HG03039 (cell line): ENCODE results near the gene NXN.
"Not testable (repeated sequence)": the region's sequence is repeated elsewhere in the genome, so short reads cannot be mapped to it uniquely, and the experiment has no call there.

Source experiments
- ATAC-seq: cut with Tn5 transposase; IDR thresholded peaks from one replicate; pipeline ENCODE4 v1.9.1; 2021; ENCODE audit warnings: mild to moderate bottlenecking, moderate library complexity; ENCODE audit not compliant: unreplicated experiment

NXN gene

DNA sequence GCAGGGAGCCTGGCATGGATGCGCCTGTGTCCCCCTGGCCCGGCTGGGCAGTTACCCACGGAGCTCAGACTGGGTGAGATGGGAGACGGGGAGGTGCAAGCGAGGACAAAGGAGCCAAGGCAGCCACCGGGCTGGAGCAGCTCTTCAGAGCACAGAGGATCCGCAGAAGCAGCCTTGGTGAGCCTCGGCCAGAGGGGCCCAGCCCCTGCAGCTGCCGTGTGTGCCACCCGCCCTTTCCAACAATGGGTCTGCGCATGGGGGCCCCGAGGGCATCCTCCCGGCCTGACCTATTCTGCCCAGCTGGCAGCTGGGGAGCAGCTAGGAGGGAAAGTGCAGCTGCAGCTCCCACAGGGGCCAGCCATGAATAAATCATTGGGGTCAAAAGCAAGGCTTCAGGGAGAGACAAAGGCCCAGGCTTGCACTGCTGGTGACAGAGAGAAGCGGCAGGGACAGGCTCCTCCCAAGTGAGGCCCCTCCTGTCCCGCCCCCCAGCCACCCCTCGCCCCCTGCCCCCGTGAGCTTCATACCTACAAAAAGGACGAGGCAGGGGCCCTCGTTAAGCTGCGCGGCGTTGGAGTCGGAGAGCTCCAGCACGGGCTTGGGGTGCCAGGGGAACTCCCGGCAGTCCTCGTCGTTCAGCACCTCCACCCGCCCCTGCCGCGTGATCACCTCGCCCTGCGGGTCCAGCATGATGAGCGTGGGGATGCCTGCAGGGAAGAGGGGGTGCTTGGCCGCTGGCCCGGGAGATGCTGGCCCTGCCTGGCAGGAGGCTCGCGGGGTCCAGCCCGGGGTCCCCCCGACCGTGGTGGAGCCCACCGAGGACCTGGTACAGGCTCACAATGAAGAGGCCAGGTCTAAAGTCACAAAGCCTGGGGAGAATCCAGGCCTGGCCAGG lies 174.8 kb downstream of the NXN start:
- ATAC-seq: no peak

DNA sequence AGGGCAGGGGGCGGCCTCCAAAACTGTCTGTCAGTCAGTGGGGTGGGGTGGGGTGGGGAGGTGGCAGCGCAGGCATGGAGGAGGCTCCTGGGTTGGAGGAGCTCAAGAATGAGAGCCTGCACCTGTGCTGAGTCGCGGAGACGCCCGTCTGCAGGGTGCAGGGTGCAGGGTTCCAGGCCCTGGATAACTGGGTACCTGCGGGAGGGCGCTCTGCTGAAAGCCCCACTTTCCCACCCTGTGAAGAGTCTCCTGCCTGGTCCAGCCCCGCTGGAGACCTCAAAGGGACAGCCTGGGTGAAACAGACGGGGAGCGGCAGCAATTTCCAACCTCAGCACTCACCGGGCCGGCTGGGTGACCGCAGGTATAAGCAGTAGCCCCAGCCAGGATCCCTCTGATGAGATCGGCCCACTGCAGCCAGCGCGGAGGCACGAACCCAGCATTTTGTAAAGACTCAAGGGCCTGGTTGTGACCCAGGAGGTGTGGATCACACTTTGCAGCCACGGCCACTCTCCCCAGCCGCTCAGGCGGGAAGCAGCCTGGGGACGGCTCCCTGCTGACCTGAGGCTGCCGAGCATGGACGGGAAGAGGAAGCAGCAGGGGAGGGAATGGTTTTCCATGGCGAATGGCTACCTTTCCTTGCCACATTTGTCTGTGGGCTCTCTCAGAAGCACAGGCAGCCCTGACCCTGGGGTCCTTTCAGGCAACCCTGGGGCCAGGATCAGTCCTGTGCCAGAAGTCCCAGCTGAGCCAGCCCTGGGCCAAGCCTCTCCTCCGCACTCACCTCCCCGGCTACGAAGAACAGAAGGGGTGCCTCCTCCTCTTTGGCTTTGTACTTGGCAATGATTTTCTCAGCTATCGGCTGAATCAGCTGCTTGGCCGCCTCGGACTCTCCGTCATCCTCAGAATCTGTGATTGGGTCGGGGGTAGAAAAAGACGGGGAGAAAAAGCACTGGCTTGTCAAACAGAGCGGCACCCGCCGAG lies 176.4 kb downstream of the NXN start:
- ATAC-seq: no peak

DNA sequence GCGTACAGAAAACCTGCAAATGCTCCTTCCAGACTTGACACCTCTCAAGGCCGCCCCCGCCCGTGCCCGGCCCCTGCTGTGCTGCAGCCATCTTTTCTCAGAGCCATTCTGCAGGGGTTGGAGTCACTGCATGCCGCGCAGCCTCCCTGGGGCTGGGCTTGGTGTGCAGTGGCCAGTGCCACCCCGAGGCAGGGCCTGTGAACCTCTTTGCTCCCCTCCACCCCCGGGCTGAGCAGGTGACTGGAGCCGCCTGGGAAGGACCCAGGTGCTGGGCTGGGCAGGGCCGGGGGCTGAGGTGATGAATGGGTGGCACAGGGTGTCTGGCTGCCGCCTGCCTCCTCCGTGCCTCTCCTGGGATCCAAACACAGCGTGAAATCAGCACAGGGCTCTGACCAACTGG lies 177.1 kb downstream of the NXN start:
- no peak for ATAC-seq

DNA sequence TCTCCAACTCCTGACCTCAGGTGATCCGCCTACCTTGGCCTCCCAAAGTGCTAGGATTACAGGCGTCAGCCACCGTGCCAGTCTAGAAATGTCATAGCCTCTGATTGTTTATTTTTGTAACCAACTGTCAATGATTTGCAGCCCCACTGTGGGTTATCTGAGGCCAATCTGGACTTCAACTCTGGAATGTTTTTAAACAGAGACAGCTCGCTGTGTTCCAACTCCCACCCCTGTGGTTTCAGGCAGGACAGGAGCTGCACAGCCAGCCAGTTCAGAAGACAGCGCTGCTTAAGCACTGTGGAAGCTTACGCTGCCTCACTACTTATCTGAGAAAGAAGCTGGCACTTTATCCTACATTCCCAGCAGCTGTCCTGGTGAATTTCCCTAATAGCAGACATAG lies 177.9 kb downstream of the NXN start:
- ATAC-seq: no peak

DNA sequence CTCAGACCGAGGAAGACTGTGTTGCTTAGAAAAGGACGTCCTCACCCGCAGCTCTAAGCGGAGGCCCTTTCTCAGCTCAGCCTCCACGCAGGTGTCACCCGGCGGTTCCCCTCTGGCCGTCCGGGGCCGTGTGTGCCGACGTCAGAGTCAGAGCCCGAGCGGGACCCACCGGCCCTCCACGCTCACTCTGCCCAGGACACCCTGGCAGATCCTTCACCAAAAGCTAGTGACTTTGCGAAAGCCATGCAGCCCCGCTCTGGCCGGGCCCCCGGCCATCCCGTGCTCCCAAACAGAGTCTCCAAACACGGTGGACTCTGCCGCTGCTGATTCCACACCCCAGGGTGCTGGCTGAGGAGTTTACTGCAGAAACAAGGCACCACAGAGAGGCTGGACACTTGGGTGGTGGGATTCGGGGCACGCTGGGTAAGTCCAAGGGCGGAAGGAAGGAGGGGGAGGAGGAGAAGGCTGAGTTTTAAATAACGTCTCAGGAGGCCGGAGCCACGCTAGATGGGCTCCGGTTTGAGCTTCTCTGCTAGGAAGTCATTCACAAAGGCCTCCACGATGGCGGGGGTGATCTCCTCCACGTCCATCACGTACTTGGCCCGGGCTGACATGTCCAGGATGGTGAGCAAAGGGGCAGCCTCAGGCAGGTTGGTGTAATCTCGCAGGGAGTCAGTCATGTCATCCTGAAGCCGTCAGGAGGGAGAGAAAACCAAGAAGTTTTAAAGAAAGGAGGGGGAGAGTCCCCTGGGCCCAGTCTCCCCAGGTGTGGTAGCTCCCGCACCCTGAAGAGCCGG lies 178.9 kb downstream of the NXN start:
- ATAC-seq: no peak

DNA sequence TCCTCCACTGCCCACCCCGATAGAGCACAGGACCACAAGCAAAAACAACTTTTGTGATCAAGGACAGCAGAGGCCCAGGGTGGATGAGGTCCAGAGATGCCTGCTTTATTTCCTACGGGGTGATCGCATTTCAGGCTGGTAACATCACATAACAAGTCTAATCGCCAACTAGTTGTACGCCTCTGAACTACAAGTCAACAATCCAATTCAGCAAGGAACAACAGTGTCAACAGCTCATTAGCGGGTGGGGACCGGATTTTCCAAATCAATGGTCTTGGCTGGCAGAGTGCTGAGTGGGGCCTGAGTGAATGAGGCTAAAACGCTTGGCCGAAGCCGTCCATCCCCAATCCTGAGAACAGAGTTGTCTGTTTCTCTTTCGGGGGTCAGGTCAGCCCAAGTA lies 180.3 kb downstream of the NXN start:
- ATAC-seq: no peak

DNA sequence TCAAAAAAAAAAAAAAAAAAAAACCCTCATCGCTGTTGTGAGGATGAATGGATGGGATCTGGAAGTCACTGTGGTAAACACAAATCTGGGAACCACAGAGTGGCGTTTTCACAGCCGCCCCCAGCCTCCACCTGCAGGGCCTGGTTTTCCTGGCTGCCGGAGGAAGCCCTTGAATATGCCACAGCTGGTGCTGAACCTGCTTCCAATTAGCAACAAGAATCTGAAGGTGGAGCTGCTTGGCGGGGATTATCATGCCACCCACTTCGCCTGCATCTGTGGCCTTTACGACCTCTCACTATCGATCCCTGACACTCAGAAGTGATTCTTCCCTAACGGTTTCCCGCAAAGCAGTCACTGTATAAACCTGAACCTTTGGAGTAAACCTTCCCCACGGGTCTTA lies 181.3 kb downstream of the NXN start:
- ATAC-seq: no peak

DNA sequence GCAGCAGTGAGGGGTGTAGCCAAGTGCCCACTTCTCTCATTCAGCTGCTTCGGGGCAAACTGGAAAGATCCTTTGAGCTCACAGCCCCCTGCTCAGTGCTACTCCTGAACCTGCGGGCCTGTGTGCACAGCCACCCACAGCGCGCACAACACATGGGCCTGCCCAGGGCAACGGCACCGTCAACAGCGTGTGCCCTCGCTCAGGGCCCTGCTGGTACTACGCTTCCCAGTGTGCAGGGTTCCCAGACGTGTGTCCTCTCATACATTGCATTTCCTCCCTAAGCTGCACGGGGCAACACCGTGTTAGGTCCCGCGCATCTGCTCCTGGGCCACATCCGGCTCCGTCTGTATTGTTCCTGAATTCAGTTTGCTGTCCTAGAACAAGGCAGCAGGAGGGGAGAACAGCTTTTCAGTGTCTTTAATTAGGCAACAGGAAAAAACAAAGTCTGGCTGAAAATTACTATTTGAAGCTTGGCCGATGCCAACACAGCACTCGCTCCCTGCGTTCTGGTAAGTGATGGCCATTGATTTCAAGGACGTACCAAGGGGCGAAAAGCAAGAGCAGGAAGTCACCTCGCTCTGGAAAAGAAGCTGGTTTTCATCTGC lies 182.2 kb downstream of the NXN start:
- ATAC-seq: no peak

DNA sequence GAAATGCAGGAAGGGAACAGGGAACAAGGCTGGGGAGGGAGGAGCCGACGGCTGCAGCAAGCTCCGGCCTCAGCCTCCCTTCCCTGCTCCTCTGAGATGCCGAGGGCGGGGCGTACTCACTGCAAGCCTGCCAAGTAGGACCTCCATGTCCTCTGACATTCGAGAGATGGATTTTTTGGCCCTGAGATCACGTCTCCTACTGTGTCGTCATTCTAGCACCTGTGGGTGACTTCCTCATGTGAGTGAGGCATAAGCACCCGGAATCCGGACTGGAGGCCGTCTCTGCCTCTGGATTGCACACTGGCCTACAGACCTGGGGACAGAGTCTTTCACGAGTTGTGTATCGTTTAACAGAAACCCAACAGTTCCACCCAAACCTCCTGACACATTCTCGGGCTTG lies 183.0 kb downstream of the NXN start:
- no peak for ATAC-seq

DNA sequence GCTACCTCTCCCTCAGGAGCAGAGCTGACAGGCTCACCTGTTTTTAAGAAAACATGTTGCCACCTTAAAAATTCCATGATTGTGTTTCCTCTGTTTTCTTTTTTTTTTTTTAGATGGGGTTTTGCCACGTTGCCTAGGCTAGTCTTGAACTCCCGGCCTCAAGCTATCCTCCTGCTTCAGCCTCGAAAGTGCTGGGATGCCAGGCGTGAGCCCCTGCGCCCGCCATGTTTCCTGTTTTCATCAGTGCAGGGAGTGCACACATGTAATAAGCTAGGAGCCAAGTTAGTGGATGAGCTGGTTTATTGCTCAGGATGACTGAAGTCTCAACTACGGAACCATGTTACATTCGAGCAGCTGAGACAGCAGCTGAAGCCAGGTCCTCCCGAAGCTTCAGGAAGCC lies 183.9 kb downstream of the NXN start:
- ATAC-seq: no peak

DNA sequence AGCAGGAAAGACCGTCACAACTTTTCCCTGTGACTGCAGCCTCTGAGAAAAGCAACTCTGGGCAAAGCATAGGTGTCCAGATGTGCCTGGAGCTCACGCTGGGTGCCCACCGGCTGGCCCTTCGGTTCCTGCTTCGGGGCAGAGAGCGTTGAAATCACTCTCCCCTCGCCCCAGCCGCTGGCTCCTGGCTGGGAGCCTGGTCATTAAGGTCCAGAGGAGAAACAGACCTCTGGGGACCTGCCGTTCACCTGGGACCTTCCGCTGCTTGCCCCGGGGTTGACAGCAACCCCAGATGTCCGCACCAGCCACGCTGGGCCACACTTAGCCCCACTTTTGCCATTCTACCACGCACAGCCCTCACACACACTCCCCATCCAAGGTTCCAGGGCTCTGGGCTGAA lies 184.3 kb downstream of the NXN start:
- ATAC-seq: no peak

DNA sequence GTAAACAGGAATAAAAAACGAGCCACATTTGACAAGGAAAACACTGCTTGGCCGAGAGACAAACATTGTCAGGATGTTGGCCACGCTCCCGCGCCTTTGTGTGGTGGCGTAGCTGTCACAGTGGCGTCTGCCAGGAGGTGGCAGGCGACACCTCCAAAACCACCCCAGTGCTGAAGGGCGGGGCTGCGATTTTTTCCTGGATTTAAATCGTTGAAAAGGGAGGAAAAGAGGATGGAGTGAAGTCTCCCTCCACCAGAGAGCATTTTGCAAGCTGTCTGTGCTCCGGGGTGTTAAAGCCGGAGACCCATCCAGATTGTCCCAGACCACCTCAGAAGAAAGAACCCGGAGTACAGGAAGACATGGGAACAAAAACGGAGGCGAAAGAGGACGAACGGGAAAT lies 184.7 kb downstream of the NXN start:
- ATAC-seq: no peak

DNA sequence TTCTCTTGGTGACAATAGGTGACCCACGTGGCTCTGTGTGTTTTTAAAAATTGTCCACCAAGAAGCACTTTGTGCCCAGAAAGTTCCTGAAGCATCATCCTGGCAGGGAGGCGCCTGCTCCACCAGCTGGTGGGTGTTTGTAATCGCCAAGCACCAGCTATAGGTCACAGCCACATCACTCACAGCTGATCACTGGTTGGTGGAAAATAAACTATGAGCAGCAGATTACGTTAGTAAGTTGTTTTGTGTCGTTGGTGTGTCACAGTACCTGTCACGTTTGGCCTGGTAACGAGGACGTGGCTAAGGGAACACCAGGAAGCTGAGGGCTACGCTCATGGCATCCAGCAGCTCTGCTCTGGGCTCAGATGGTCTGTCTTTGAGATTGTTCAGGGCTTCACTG lies 187.3 kb downstream of the NXN start:
- no peak for ATAC-seq

DNA sequence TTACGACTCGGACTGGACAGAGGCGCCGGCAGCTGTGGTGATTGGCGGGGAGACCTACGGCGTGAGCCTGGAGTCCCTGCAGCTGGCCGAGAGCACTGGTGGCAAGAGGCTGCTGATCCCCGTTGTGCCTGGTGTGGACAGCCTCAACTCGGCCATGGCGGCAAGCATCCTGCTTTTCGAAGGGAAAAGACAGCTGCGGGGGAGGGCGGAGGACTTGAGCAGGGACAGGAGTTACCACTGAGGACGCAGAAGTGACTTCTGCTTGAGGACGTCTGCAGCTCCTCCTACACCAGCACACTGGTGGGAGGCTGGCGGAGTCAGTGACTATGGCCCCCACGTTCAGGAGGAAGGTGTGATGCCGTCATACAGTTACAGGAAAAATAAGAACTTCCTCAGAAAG lies 187.7 kb downstream of the NXN start:
- no peak for ATAC-seq

DNA sequence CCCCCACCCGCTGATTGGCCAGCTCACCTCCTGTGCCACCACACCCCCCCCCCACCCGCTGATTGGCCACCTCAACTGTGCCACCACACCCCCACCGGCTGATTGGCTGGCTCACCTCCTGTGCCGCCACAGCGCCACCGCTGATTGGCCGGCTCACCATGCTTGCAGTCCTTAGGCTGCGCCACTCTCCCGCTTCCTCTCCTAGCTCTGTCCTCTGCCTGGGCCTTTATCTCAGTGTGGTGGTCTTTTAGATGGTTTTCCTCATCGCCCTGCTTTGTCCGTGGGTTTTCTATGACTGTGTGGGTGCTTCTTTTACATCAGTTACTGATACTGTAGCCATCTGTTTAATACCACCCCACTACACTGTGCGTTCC lies 188.7 kb downstream of the NXN start:
- ATAC-seq: not testable (repeated sequence)

DNA sequence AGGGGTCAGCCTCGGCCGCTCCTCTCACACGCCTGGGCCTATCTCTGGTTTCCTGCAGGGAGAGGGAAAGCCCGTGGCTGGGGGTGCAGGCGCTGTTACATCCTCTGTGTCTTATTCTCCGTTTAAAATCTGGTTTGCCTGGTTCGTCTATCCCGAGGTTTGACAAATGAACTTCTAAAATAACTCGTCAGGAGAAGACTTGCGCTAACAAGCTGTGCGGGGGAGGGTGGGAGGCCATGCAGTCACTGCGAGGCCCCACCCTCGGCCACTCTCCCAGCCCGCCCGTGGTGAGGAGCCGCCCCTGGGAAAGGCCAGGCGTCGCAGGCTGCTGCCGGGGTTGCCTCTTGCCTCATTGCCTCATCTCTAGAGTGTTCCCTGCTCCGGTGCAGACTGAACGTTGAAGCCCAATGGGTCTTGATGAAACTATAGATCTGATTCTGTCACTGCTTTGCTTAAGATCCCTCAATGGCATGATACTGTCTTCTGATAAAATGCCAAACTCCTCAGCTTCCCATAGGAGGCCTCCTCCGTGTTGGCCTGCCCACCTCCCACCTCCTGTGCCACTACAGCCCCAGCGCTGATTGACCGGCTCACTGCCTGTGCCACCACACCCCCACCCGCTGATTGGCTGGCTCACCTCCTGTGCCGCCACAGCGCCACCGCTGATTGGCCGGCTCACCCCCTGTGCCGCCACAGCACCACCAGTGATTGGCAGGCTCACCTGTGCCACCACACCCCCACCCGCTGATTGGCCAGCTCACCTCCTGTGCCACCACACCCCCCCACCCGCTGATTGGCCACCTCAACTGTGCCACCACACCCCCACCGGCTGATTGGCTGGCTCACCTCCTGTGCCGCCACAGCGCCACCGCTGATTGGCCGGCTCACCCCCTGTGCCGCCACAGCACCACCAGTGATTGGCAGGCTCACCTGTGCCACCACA lies 189.4 kb downstream of the NXN start:
- not testable (repeated sequence) for ATAC-seq

DNA sequence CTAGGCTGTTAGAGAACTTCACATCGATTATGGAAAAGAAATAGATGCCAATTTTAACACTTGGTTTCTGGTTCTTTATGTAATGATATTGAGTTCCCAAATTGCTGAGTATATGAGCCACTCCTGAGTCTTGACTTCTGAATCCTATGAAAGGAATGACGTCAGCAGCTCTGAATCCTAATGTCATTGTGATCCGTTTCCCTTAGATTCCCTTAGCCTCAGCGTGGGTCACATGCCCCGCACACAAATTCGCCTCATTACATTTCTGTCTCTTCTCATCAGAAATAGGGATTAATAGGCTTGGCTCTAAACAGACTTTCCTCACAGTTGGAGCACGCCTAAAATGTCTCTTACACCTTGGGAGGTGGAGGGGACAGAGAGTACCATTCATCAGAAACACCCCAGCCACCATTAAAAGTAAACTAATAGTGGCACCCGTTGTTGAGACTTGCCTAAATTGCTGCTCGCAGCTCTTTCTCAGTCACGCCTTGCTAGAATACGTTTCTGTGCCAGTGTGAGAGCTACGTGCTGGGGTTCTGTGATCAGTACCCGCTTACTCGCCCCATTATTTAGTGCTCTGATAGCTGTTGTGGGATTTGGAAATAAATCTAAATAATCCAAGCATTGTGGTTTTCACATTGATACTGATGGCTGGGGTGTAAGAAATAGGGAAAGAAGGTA lies 190.3 kb downstream of the NXN start:
- ATAC-seq: no peak

DNA sequence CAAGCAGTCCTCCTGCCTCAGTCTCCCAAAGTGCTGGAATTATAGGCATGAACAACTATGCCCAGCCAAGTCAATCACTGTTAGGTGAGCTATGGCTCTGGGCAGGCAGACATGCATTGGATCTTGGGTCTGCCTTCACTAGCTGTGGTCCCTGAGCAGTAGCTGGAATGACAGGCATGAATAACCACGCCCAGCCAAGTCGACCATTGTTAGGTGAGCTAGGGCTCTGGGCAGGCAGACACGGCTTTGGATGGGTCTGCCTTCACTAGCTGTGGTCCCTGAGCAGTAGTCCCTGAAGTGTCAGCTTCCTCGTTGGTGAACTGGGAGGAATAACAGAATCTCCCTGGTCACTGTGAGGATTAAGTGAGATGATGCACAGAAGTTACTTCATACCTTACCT lies 191.0 kb downstream of the NXN start:
- no peak for ATAC-seq

DNA sequence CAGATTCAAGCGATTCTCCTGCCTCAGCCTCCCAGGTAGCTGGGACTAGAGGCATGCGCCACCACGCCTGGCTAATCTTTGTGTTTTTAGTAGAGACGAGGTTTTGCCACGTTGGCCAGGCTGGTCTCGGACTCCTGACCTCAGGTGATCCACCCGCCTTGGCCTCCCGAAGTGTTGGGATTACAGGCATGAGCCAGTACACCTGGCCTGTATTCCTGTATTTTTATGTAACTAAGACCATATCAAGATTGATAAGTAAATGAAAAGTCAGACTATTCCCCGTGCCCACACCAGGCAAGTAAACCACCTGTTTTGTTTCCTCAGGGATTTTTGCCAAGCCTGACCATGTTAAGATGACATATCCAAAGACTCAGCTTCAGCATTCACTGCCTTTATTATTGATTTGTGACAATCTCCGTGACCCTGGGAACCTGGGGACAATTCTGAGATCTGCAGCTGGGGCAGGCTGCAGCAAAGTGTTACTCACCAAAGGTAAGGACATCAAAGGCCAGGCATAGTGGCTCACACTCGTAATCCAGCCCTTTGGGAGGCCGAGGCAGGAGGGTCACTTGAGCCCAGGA lies 191.8 kb downstream of the NXN start:
- ATAC-seq: no peak
